Vagina (tissue), 2 donors: ENCODE measurements around the gene SPAG6. TPM values are rescaled to one million over a fixed set of nuclear protein-coding genes. Genes with fewer than 3 reads are reported as not detected.

Source experiments
- DNase-seq, 2 donors: peaks; one replicate each; pipeline ENCODE4 v3.0.0-alpha.2; 2017; ENCODE audit errors: extremely low spot score in 2 of 2
- H3K27ac ChIP-seq: fragments of 200-600 bp; sonication (generic); one replicate; pipeline ENCODE4 v1.5.1; 2019
- H3K27me3 ChIP-seq: fragments of 200-600 bp; sonication (generic); one replicate; pipeline ENCODE4 v1.5.1; 2019
- H3K36me3 ChIP-seq, 2 donors: fragments of 200-600 bp; sonication (generic); one replicate each; pipeline ENCODE4 v1.5.1; 2017 to 2019
- H3K4me1 ChIP-seq: fragments of 200-600 bp; sonication (generic); one replicate; pipeline ENCODE4 v1.5.1; 2019
- H3K4me3 ChIP-seq, 2 donors: fragments of 200-600 bp; sonication (generic); 1 replicate in 1 of 2; 2 replicates in 1 of 2; pipeline ENCODE4 v1.5.1; 2016 to 2019
- H3K9me3 ChIP-seq: fragments of 200-600 bp; sonication (generic); one replicate; pipeline ENCODE4 v1.5.1; 2019
- CTCF ChIP-seq, 3 experiments: fragments of 450-650 bp in 2 of 3; fragments of 200-600 bp in 1 of 3; sonication (generic) in 1 of 3; IDR thresholded peaks; one replicate each; pipeline ENCODE4 v1.5.1; 2017 to 2019; ENCODE audit warnings: antibody characterized with exemption in 3 of 3, mild to moderate bottlenecking in 2 of 3, moderate library complexity in 2 of 3
- POLR2A ChIP-seq, 2 donors: fragments of 450-650 bp; IDR thresholded peaks; one replicate each; pipeline ENCODE4 v1.6.1; 2017; ENCODE audit warnings: antibody characterized with exemption in 2 of 2, mild to moderate bottlenecking in 2 of 2, moderate library complexity in 2 of 2
- POLR2AphosphoS5 ChIP-seq, 2 donors: sonication (generic); formaldehyde crosslinking; IDR thresholded peaks; one replicate each; pipeline ENCODE4 v1.9.0; 2017; ENCODE audit warnings: antibody characterized with exemption in 2 of 2, mild to moderate bottlenecking in 2 of 2, low read depth in 1 of 2; ENCODE audit not compliant: insufficient read depth in 1 of 2
- intact Hi-C: fragments of 100-400 bp; cut with DNase I; formaldehyde crosslinking; loops from one replicate; pipeline ENCODE4 v1.15.1; 2023
- total RNA-seq: library from RNA; depleted of rRNA; stranded (reverse); fragments of >200 nt; gene quantifications from one replicate; pipeline ENCODE4 v1.2.3, GENCODE V29; 2016

The SPAG6 gene
- total RNA-seq, 1 donor from 2014 or later = not detected

- intact Hi-C loops = loop anchor here (10.0 kb wide), 1 partner anchor 89 kb away; the partner anchor contains the start of gene SPAG6
- no peak for TF ChIP-seq CTCF (IDR thresholded peaks at IDR 0.05)
- TF ChIP-seq POLR2AphosphoS5 (IDR thresholded peaks at IDR 0.05; ENCODE audit: insufficient read depth in 1 of 2, low read depth in 1 of 2) = peak in 1 of 2 donors; percentile 41
- Histone ChIP-seq H3K4me1 (peaks cover 25% of the 10 kb centered on the region), H3K27me3 (no peaks in the 10 kb centered on the region), H3K4me3 (no peak overlapping the region), H3K27ac (peak overlapping the region; percentile 9), H3K9me3 (no peaks in the 10 kb centered on the region), H3K36me3 (no peaks in the 10 kb centered on the region)
- DNase-seq = no peak
Observed at GRCh38 chr10:22433875-22434274, 88.6 kb downstream of the SPAG6 start.

- no peaks in the 10 kb centered on the region for H3K9me3 ChIP-seq
- H3K27ac ChIP-seq = peak overlapping the region; percentile 9
- no peak overlapping the region for H3K4me3 ChIP-seq
- H3K27me3 ChIP-seq = no peaks in the 10 kb centered on the region
- intact Hi-C loops = loop anchor here (10.0 kb wide), 1 partner anchor 90 kb away; the partner anchor contains the start of gene SPAG6
- DNase-seq = no peak
- TF ChIP-seq POLR2AphosphoS5 (IDR thresholded peaks at IDR 0.05; ENCODE audit: insufficient read depth in 1 of 2, low read depth in 1 of 2) (no peak), CTCF (IDR thresholded peaks at IDR 0.05) (no peak), POLR2A (IDR thresholded peaks at IDR 0.05) (no peak)
- H3K4me1 ChIP-seq = peaks cover 29% of the 10 kb centered on the region
- H3K36me3 ChIP-seq = no peaks in the 10 kb centered on the region
Observed at GRCh38 chr10:22434521-22434920, 89.2 kb downstream of the SPAG6 start.

GRCh38 chr10:22435650-22436049, 90.4 kb downstream of the SPAG6 start:
- DNase-seq = no peak
- TF ChIP-seq POLR2AphosphoS5 (IDR thresholded peaks at IDR 0.05; ENCODE audit: insufficient read depth in 1 of 2, low read depth in 1 of 2) = no peak
- no peak for TF ChIP-seq POLR2A (IDR thresholded peaks at IDR 0.05)
- TF ChIP-seq CTCF (IDR thresholded peaks at IDR 0.05) = no peak
- H3K27me3 ChIP-seq = no peaks in the 10 kb centered on the region
- H3K9me3 ChIP-seq = no peaks in the 10 kb centered on the region
- H3K27ac ChIP-seq = peak overlapping the region; percentile 90
- H3K36me3 ChIP-seq = no peaks in the 10 kb centered on the region
- peaks cover 29% of the 10 kb centered on the region for H3K4me1 ChIP-seq
- intact Hi-C loops = loop anchor here (5.0 to 10.0 kb wide), 2 partner anchors 91 to 433 kb away; partner anchors contain the start of genes DNAJC1 and SPAG6
- no peak overlapping the region for H3K4me3 ChIP-seq

- TF ChIP-seq CTCF (IDR thresholded peaks at IDR 0.05) (no peak), POLR2AphosphoS5 (IDR thresholded peaks at IDR 0.05; ENCODE audit: insufficient read depth in 1 of 2, low read depth in 1 of 2) (no peak), POLR2A (IDR thresholded peaks at IDR 0.05) (no peak)
- no peak for DNase-seq
- no peaks in the 10 kb centered on the region for H3K27me3 ChIP-seq
- intact Hi-C loops = loop anchor here (5.0 to 10.0 kb wide), 2 partner anchors 92 to 434 kb away; partner anchors contain the start of genes DNAJC1 and SPAG6
- no peaks in the 10 kb centered on the region for H3K36me3 ChIP-seq
- H3K9me3 ChIP-seq = no peaks in the 10 kb centered on the region
- peaks cover 29% of the 10 kb centered on the region for H3K4me1 ChIP-seq
- peak overlapping the region; percentile 62 to 67 for H3K4me3 ChIP-seq
- H3K27ac ChIP-seq = peak overlapping the region; percentile 90
Observed at GRCh38 chr10:22436526-22436892, 91.2 kb downstream of the SPAG6 start.

- Histone ChIP-seq H3K27me3 (no peaks in the 10 kb centered on the region), H3K4me1 (peaks cover 29% of the 10 kb centered on the region), H3K36me3 (no peaks in the 10 kb centered on the region), H3K4me3 (peak overlapping the region; percentile 62 to 67), H3K9me3 (no peaks in the 10 kb centered on the region), H3K27ac (peak overlapping the region; percentile 90)
- no peak for DNase-seq
- intact Hi-C loops = loop anchor here (5.0 to 10.0 kb wide), 2 partner anchors 92 to 435 kb away; partner anchors contain the start of genes DNAJC1 and SPAG6
- TF ChIP-seq POLR2AphosphoS5 (IDR thresholded peaks at IDR 0.05; ENCODE audit: insufficient read depth in 1 of 2, low read depth in 1 of 2) (peak; percentile 11 to 95), CTCF (IDR thresholded peaks at IDR 0.05) (no peak), POLR2A (IDR thresholded peaks at IDR 0.05) (peak in 1 of 2 donors; percentile 78)
Observed at GRCh38 chr10:22436893-22437619, 91.8 kb downstream of the SPAG6 start.
